Measurements from ENCODE around the gene DKK3. TPM values are rescaled to one million over a fixed set of nuclear protein-coding genes. Genes with fewer than 3 reads are reported as not detected.

The DKK3 gene
- total RNA-seq, 1 experiment from 2014 or later: 156 TPM

GRCh38 chr11:11996321-11997048, 11.9 kb downstream of the DKK3 start:
- no peaks in the 10 kb centered on the region for H3K27me3 Mint-ChIP-seq (ENCODE audit: insufficient read depth, unreplicated experiment)
- Histone ChIP-seq H3K9me3 (peaks cover 5% of the 10 kb centered on the region), H3K27me3 (replicated peaks; ENCODE audit: control insufficient read depth, insufficient read depth, low read length) (no peaks in the 10 kb centered on the region), H3K4me1 (peaks cover 36% of the 10 kb centered on the region), H3K36me3 (ENCODE audit: control insufficient read depth, insufficient read depth, low read length) (peaks cover 8% of the 10 kb centered on the region; the same call in 1 of the 2 replicates), H3K4me3 (ENCODE audit: low read depth, low read length) (no peak overlapping the region)
- peaks cover 81% of the 10 kb centered on the region for H3K36me3 Mint-ChIP-seq (ENCODE audit: insufficient read depth, unreplicated experiment)
- no peak overlapping the region for H3K4me3 Mint-ChIP-seq (ENCODE audit: unreplicated experiment)
- peaks cover 36% of the 10 kb centered on the region for H3K4me1 Mint-ChIP-seq (ENCODE audit: low read depth, unreplicated experiment)
- DNase-seq: no peak
- no peak for TF ChIP-seq CTCF (IDR thresholded peaks at IDR 0.05; ENCODE audit: insufficient read depth in 1 of 2, low read depth in 1 of 2, low read length in 1 of 2, severe bottlenecking in 1 of 2, unreplicated experiment in 1 of 2)
- peaks cover 17% of the 10 kb centered on the region for H3K9me3 Mint-ChIP-seq (ENCODE audit: unreplicated experiment)
- no peak overlapping the region for H3K27ac Mint-ChIP-seq (ENCODE audit: unreplicated experiment)
- ChIA-PET POLR2A (no interaction called here), CTCF (no interaction called here)
- no TSS peak for BruUV-seq (replicated peaks)
- intact Hi-C loops (cut with micrococcal nuclease; ENCODE audit: unreplicated experiment): no loop called here

- H3K27me3 Mint-ChIP-seq (ENCODE audit: insufficient read depth, unreplicated experiment): no peaks in the 10 kb centered on the region
- ChIA-PET CTCF (no interaction called here), POLR2A (no interaction called here)
- H3K4me3 ChIP-seq (ENCODE audit: low read depth, low read length): no peak overlapping the region
- no peak for DNase-seq
- H3K9me3 ChIP-seq: peaks cover 5% of the 10 kb centered on the region
- TF ChIP-seq CTCF (IDR thresholded peaks at IDR 0.05; ENCODE audit: insufficient read depth in 1 of 2, low read depth in 1 of 2, low read length in 1 of 2, severe bottlenecking in 1 of 2, unreplicated experiment in 1 of 2): no peak
- peaks cover 5% of the 10 kb centered on the region; the same call in 1 of the 2 replicates for H3K36me3 ChIP-seq (ENCODE audit: control insufficient read depth, insufficient read depth, low read length)
- peaks cover 84% of the 10 kb centered on the region for H3K36me3 Mint-ChIP-seq (ENCODE audit: insufficient read depth, unreplicated experiment)
- peaks cover 42% of the 10 kb centered on the region for H3K4me1 ChIP-seq
- intact Hi-C loops (cut with micrococcal nuclease; ENCODE audit: unreplicated experiment): no loop called here
- H3K4me1 Mint-ChIP-seq (ENCODE audit: low read depth, unreplicated experiment): peaks cover 43% of the 10 kb centered on the region
- no peak overlapping the region for H3K4me3 Mint-ChIP-seq (ENCODE audit: unreplicated experiment)
- BruUV-seq (replicated peaks): no TSS peak
- H3K9me3 Mint-ChIP-seq (ENCODE audit: unreplicated experiment): peaks cover 18% of the 10 kb centered on the region
- no peaks in the 10 kb centered on the region for H3K27me3 ChIP-seq (replicated peaks; ENCODE audit: control insufficient read depth, insufficient read depth, low read length)
- H3K27ac Mint-ChIP-seq (ENCODE audit: unreplicated experiment): peak overlapping the region; percentile 95
Measured at GRCh38 chr11:11995601-11996000, 12.8 kb downstream of the DKK3 start.

GRCh38 chr11:11993839-11994238, 14.6 kb downstream of the DKK3 start:
- POLR2A ChIA-PET: interaction anchor here (0.6 to 0.7 kb wide), 2 partner anchors 15 to 102 kb away, joined by 3 read pairs; partner anchors contain the start of gene DKK3
- Mint-ChIP-seq H3K9me3 (ENCODE audit: unreplicated experiment) (peaks cover 18% of the 10 kb centered on the region), H3K27me3 (ENCODE audit: insufficient read depth, unreplicated experiment) (no peaks in the 10 kb centered on the region), H3K36me3 (ENCODE audit: insufficient read depth, unreplicated experiment) (peaks cover 85% of the 10 kb centered on the region), H3K4me3 (ENCODE audit: unreplicated experiment) (peak overlapping the region; percentile 52), H3K4me1 (ENCODE audit: low read depth, unreplicated experiment) (peaks cover 48% of the 10 kb centered on the region), H3K27ac (ENCODE audit: unreplicated experiment) (peak overlapping the region; percentile 95)
- no peak for TF ChIP-seq CTCF (IDR thresholded peaks at IDR 0.05; ENCODE audit: insufficient read depth in 1 of 2, low read depth in 1 of 2, low read length in 1 of 2, severe bottlenecking in 1 of 2, unreplicated experiment in 1 of 2)
- Histone ChIP-seq H3K27me3 (replicated peaks; ENCODE audit: control insufficient read depth, insufficient read depth, low read length) (no peaks in the 10 kb centered on the region), H3K9me3 (peaks cover 5% of the 10 kb centered on the region), H3K4me1 (peaks cover 50% of the 10 kb centered on the region), H3K4me3 (ENCODE audit: low read depth, low read length) (no peak overlapping the region), H3K36me3 (ENCODE audit: control insufficient read depth, insufficient read depth, low read length) (peaks cover 7% of the 10 kb centered on the region)
- no peak for DNase-seq
- no TSS peak for BruUV-seq (replicated peaks)
- intact Hi-C loops (cut with micrococcal nuclease; ENCODE audit: unreplicated experiment): loop anchor here (2.0 kb wide), 1 partner anchor 27 kb away; no protein-coding TSS in a partner anchor
- CTCF ChIA-PET: no interaction called here
